Measurements from ENCODE around the gene XAGE1A.
"Not testable (repeated sequence)": the region's sequence is repeated elsewhere in the genome, so short reads cannot be mapped to it uniquely, and the experiment has no call there.

The XAGE1A gene, protein sequence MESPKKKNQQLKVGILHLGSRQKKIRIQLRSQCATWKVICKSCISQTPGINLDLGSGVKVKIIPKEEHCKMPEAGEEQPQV

GRCh38 chrX:52495545-52496418 lies at the start of gene XAGE1A:
TSS of gene XAGE1A (plus strand) at chrX:52495808. CDS start at chrX:52497362, 1,554 bp downstream.
- not testable (repeated sequence) for DNase-seq

DNA sequence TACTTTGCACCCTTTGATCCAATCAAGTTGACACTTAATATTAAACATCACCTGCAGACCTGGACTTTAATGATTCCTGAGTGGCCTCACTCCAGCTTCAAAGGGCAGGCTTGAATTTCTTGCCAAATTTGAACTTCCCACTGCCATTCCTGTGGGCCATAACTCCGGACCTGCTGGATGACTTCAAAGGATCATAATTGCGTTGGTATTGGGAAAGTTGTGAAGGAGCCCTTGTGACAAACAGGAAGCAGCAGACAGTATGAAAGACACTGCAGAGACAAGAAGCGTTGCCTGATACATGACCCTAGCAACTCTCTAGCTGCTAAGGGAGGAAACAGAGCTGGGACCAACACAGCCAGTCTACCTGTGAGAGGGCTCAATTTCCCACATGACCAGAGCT lies 43.6 kb upstream of the XAGE1A start:
- DNase-seq, result not testable (repeated sequence)

GRCh38 chrX:52471301-52471700 lies 24.3 kb upstream of the XAGE1A start:
- DNase-seq, result not testable (repeated sequence)

DNA sequence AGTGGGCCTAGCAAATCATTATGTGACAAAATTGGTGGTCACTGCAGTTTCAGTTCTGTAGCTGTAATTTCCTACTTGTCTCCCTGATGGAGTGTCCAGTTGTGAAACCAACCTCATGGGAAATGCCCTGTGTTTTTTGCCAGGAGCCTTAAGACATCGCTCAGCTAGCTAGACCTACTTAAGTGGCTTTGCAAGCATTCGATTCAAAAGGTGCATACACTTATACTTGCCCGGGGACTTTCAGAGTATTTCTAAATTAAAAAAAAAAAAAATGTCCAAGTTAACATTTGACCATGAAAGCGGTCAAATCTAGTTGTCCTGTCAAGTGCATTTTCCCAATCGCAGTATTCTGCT lies 788 bp downstream of the XAGE1A start:
- DNase-seq, result not testable (repeated sequence)

- not testable (repeated sequence) for DNase-seq
Observed at GRCh38 chrX:52501362-52501761, 5.8 kb downstream of the XAGE1A start.

GRCh38 chrX:52504551-52504950 lies 8.9 kb downstream of the XAGE1A start:
- DNase-seq, result no peak

DNA sequence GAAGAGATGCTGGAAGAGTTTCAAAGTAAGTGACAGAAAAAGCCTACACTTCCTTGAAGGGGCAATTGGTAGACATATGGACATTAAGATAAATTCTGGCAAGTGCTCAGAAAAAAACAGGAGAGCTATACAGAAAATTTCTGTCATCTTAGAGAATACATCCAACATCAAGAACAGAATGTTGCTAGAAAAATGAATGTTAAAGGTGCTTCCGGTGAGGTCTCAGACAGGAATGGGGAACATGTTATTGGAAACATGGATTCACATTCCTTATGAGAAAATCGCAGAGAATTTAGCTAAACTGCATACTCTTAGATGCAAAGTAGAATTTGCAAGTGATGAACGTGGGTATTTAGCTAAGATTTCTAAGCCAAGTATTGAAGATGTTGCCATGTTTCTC lies 11.7 kb downstream of the XAGE1A start:
- no peak for DNase-seq

DNA sequence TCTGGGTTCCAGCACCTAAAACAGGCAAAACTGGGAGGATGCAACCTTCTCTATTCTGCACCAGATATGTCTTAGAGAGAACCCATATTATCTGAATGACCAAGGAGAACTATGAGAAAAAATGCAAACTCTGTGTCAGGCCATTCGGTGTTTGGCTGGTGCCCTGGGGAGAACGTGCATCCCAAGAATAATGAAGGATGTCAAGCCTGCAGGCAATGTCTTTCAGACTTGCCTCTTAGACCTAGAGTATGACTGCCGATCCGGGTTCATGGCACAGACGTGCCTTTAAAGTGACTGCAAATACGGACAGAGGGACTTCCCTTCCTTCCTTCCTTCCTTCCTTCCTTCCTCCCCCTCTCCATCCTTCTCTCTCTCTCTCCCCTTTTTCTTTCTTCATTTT lies 14.3 kb downstream of the XAGE1A start:
- DNase-seq, result no peak

GRCh38 chrX:52511126-52511525 lies 15.5 kb downstream of the XAGE1A start:
- not testable (repeated sequence) for DNase-seq

- not testable (repeated sequence) for DNase-seq
Observed at GRCh38 chrX:52516110-52516986, 20.7 kb downstream of the XAGE1A start.

GRCh38 chrX:52516987-52517325 lies 21.3 kb downstream of the XAGE1A start, which contains the start of gene XAGE1B:
TSS of gene XAGE1B (minus strand) at chrX:52517063. CDS start at chrX:52515527, 1,536 bp downstream.
- not testable (repeated sequence) for DNase-seq

DNA sequence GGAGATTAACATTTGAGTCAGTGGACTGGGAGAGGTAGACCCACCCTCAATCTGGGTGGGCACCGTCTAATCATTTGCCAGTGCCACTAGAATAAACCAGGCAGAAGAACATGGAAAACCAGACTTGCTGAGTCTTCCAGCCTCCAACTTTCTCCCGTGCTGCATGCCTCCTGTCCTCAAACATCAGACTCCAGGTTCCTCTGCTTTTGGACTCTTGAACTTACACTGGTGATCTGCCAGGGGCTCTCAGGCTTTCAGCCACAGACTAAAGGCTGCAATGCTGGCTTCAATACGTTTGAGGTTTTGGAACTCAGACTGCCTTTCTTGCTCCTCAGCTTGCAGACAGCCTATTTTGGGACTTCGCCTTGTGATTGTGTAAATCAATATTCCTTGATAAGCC lies 45.4 kb downstream of the XAGE1A start:
- DNase-seq, result not testable (repeated sequence)

DNA sequence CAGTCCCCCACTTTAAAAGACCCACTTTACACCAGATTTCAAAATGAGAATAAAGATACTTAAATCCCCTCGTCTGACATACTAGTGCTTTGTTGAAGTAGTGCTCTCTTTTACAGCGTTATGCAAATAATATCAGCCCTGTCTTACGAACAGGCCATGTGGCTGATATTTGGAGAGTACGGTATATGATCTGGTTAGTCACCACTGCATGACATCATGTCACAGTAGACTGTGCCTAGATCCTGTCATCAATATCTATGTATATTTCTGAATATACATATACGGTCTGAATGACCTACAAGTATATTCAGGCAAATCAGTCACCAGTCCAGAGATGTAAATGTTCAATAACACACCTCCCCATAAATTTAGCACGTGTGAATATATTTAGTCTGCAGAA lies 46.7 kb downstream of the XAGE1A start:
- DNase-seq, result no peak

DNA sequence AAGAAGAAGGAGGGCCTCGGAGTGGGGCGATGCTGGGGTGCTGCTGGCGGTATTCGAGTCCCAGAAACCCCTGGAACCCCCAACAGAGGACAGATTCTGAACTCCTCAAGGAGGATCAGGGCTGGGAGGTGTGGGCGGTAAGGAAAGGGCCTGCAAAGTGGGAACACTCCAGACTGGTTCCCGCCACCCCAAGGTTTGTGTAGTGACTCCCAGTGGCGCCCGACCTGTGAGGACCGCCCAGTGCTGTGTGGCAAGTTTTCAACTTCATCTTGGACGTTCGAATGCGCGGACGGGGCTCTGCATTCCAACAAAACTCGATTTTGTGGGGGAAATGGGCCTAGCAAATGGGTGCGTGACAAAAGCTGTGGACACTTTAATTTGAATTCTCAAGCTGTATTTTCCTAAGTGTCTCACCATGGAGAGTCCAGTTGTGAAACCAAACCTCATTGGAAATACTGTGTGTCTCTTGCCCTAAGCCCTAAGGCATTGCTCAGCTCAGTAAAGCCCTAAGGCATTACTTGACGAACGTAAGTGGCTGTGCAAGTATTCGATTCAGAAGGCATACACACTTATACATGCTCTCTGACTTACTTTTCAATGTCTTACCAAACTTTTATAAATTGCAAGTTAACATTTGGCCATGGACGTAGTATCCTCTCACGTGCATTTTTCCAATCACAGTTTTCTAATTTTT lies 48.7 kb downstream of the XAGE1A start:
- DNase-seq, result no peak

DNA sequence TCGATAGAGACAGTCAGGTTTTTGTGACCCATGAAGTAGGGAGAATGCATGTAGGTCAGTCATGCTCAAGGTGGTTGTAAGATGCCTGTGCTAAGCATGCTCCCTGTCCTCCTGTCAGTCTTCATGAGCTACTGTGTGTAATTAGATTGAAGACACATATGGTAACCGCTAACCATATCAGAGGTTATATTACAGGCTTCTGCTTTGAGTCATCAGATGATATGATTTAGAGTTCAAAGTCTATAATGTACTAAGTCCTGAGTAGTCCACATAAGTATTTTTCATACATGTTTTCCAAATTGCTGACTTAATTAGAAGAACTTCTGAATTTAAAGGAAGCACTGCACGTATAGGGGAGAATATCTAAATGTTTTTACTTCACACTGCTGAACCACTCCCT lies 53.2 kb downstream of the XAGE1A start:
- DNase-seq, result not testable (repeated sequence)
